GM23248 (cell line): Measurements from ENCODE around the gene SLC5A3.

Experiments
- EZH2 ChIP-seq: fragments of 200-600 bp; sonication (generic); IDR thresholded peaks from 2 replicates; pipeline ENCODE4 v1.6.1; 2018; ENCODE audit warnings: antibody characterized with exemption, mild to moderate bottlenecking; ENCODE audit not compliant: insufficient read depth, poor library complexity, severe bottlenecking
- EZH2phosphoT487 ChIP-seq: fragments of 200-600 bp; sonication (generic); IDR thresholded peaks from 2 replicates; pipeline ENCODE4 v1.6.1; 2018; ENCODE audit warnings: antibody characterized with exemption, moderate library complexity, mild to moderate bottlenecking, low read depth; ENCODE audit not compliant: insufficient read depth

DNA sequence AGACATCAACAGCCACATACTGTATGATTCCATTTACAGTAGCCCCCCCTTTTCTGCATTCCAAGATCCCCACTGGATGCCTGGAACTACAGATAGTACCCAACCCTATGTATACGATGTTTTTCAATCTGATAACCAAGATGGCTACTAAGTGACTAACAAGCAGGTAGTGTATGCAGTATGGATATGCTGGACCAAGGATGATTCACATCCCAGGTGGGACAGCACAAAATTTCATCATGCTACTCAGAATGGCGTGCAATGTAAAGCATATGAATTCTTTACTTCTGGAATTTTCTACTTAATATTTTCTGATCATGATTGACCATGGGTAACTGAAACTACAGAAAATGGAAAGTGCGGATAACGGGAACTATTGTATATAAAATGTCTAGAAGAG, 30.0 kb upstream of the SLC5A3 start:
- no peak for TF ChIP-seq EZH2
- TF ChIP-seq EZH2phosphoT487: no peak
